ENCODE data around the gene KMT2B.

- TF ChIP-seq, protein P1, sequence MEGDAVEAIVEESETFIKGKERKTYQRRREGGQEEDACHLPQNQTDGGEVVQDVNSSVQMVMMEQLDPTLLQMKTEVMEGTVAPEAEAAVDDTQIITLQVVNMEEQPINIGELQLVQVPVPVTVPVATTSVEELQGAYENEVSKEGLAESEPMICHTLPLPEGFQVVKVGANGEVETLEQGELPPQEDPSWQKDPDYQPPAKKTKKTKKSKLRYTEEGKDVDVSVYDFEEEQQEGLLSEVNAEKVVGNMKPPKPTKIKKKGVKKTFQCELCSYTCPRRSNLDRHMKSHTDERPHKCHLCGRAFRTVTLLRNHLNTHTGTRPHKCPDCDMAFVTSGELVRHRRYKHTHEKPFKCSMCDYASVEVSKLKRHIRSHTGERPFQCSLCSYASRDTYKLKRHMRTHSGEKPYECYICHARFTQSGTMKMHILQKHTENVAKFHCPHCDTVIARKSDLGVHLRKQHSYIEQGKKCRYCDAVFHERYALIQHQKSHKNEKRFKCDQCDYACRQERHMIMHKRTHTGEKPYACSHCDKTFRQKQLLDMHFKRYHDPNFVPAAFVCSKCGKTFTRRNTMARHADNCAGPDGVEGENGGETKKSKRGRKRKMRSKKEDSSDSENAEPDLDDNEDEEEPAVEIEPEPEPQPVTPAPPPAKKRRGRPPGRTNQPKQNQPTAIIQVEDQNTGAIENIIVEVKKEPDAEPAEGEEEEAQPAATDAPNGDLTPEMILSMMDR (IDR thresholded peaks at IDR 0.05; ENCODE audit: low read depth, low read length), result no peak
- TF ChIP-seq EZH2phosphoT487 (IDR thresholded peaks at IDR 0.05; ENCODE audit: low read depth), result no peak
Observed at GRCh38 chr19:35746531-35746930, 28.7 kb downstream of the KMT2B start.

All from OCI-LY3 (cell line).